ENCODE results near the gene NES.

- TF ChIP-seq CTCF (conservative IDR thresholded peaks at IDR 0.05; ENCODE audit: low read depth in 2 of 2) (no peak), JUNB (IDR thresholded peaks at IDR 0.05; ENCODE audit: unreplicated experiment) (no peak), POLR2AphosphoS5 (IDR thresholded peaks at IDR 0.05; ENCODE audit: low read depth) (no peak)
Observed at GRCh38 chr1:156692441-156692924, 15.3 kb upstream of the NES start.
